Fibroblast of lung (primary cell): ENCODE results near the gene CDCA8. TPM values are rescaled to one million over a fixed set of nuclear protein-coding genes. Genes with fewer than 3 reads are reported as not detected.
A peak's percentile ranks its signal among the peaks of the same experiment; 100 is the strongest.
"Not testable (repeated sequence)": the region's sequence is repeated elsewhere in the genome, so short reads cannot be mapped to it uniquely, and the experiment has no call there.

ENCODE experiments used
- DNase-seq, 2 donors: peaks; one replicate each; pipeline versions ENCODE4 v3.0.0 to v3.0.0-alpha.2; 2010; ENCODE audit warnings: low read depth in 2 of 2
- H2AFZ ChIP-seq: 2 replicates; pipeline ENCODE4 v1.5.1; 2012; ENCODE audit warnings: low read length, control low read depth, inconsistent platforms
- H3K27ac ChIP-seq: 2 replicates; pipeline ENCODE4 v1.5.1; 2011; ENCODE audit warnings: low read length, control low read depth; ENCODE audit not compliant: insufficient read depth
- H3K27me3 ChIP-seq: 2 replicates; pipeline ENCODE4 v1.5.1; 2011; ENCODE audit warnings: mild to moderate bottlenecking, low read length; ENCODE audit not compliant: control insufficient read depth, insufficient read depth
- H3K36me3 ChIP-seq: 2 replicates; pipeline ENCODE4 v1.5.1; 2011; ENCODE audit warnings: low read length; ENCODE audit not compliant: control insufficient read depth, insufficient read depth
- H3K4me1 ChIP-seq: 2 replicates; pipeline ENCODE4 v1.5.1; 2011; ENCODE audit warnings: low read length; ENCODE audit not compliant: control insufficient read depth, insufficient read depth; ENCODE audit errors: extremely low read depth
- H3K4me2 ChIP-seq: 2 replicates; pipeline ENCODE4 v1.5.1; 2011; ENCODE audit warnings: low read length, control low read depth; ENCODE audit not compliant: insufficient read depth; ENCODE audit errors: extremely low read depth
- H3K4me3 ChIP-seq, 4 experiments: fragments of 200-600 bp in 1 of 4; sonication (generic) in 1 of 4; replicated peaks in 1 of 4; 2 replicates each; pipeline ENCODE4 v1.5.1; 2011 to 2016; ENCODE audit warnings: low read length in 4 of 4, low read depth in 3 of 4, mild to moderate bottlenecking in 3 of 4, control low read depth in 2 of 4, inconsistent platforms in 1 of 4, mixed read lengths in 1 of 4; ENCODE audit not compliant: insufficient read depth in 1 of 4; ENCODE audit errors: control extremely low read depth in 1 of 4
- H3K79me2 ChIP-seq: 2 replicates; pipeline ENCODE4 v1.5.1; 2012; ENCODE audit warnings: mild to moderate bottlenecking, low read length, inconsistent platforms; ENCODE audit not compliant: control insufficient read depth, insufficient read depth
- H3K9ac ChIP-seq: 2 replicates; pipeline ENCODE4 v1.5.1; 2011; ENCODE audit warnings: mild to moderate bottlenecking, low read length, control low read depth; ENCODE audit not compliant: insufficient read depth
- H3K9me3 ChIP-seq: 2 replicates; pipeline ENCODE4 v1.5.1; 2012; ENCODE audit warnings: low read depth, low read length; ENCODE audit not compliant: control insufficient read depth, insufficient read depth
- H4K20me1 ChIP-seq: 2 replicates; pipeline ENCODE4 v1.5.1; 2011; ENCODE audit warnings: low read length; ENCODE audit not compliant: control insufficient read depth, insufficient read depth; ENCODE audit errors: extremely low read depth
- CTCF ChIP-seq, 2 donors: IDR thresholded peaks in 1 of 2; conservative IDR thresholded peaks in 1 of 2; 1 replicate in 1 of 2; 2 replicates in 1 of 2; pipeline ENCODE4 v1.5.1; 2011 to 2012; ENCODE audit warnings: low read length in 2 of 2, control low read depth in 1 of 2, inconsistent platforms in 1 of 2, low read depth in 1 of 2, mild to moderate bottlenecking in 1 of 2
- EZH2 ChIP-seq: IDR thresholded peaks from 2 replicates; pipeline ENCODE4 v1.5.1; 2012; ENCODE audit warnings: low read length, control low read depth, mild to moderate bottlenecking; ENCODE audit errors: missing control alignments
- polyA plus RNA-seq, 2 donors: library from polyadenylated mRNA; depleted of rRNA in 1 of 2; stranded (reverse) in 1 of 2; unstranded in 1 of 2; fragments of >200 nt; gene quantifications; 2 replicates each; pipeline ENCODE4 v1.2.1, GENCODE V29; 2011 to 2012; ENCODE audit warnings: missing spikeins in 1 of 2
- total RNA-seq: library from RNA; depleted of rRNA; stranded (reverse); fragments of >200 nt; gene quantifications from 2 replicates; pipeline ENCODE4 v1.2.1, GENCODE V29; 2014

CDCA8 gene
- total and polyA plus RNA-seq, 2 donors (not counting 1 experiment from before 2014, with no cell fraction given) = 3.8 to 9.5 TPM

- peaks cover 14% of the 10 kb centered on the region for H3K79me2 ChIP-seq
- TF ChIP-seq CTCF (conservative IDR thresholded peaks at IDR 0.05 in 1 of 2, IDR thresholded peaks at IDR 0.05 in 1 of 2; ENCODE audit: low read depth in 1 of 2, low read length in 2 of 2) (no peak), EZH2 (no peak)
- H3K4me2 ChIP-seq = no peak overlapping the region
- H3K4me3 ChIP-seq = no peak overlapping the region
- no peaks in the 10 kb centered on the region for H3K9me3 ChIP-seq
- H3K9ac ChIP-seq = no peak overlapping the region
- H2AFZ ChIP-seq = no peak overlapping the region
- no peak overlapping the region for H3K27ac ChIP-seq
- peaks cover 12% of the 10 kb centered on the region for H3K36me3 ChIP-seq
- peaks cover 8% of the 10 kb centered on the region for H3K4me1 ChIP-seq
- no peak for DNase-seq
- no peaks in the 10 kb centered on the region for H4K20me1 ChIP-seq
- no peaks in the 10 kb centered on the region for H3K27me3 ChIP-seq
Observed at GRCh38 chr1:37685722-37686121, 6.6 kb upstream of the CDCA8 start.

GRCh38 chr1:37687764-37688163 lies 4.6 kb upstream of the CDCA8 start:
- not testable (repeated sequence) for H3K27ac ChIP-seq, H3K9ac ChIP-seq, H2AFZ ChIP-seq, H3K27me3 ChIP-seq, DNase-seq, H4K20me1 ChIP-seq, H3K9me3 ChIP-seq, H3K36me3 ChIP-seq, H3K4me2 ChIP-seq, H3K4me3 ChIP-seq
- Histone ChIP-seq H3K79me2 (peaks cover 28% of the 10 kb centered on the region), H3K4me1 (peaks cover 16% of the 10 kb centered on the region)

- Histone ChIP-seq H3K9ac (no peak overlapping the region), H3K36me3 (peaks cover 2% of the 10 kb centered on the region), H3K79me2 (peaks cover 40% of the 10 kb centered on the region), H3K4me1 (peaks cover 19% of the 10 kb centered on the region), H4K20me1 (no peaks in the 10 kb centered on the region), H2AFZ (no peak overlapping the region), H3K27me3 (no peaks in the 10 kb centered on the region), H3K27ac (no peak overlapping the region), H3K4me3 (peak overlapping the region in 3 of 4 experiments; percentile 43 to 87 (median 69)), H3K9me3 (no peaks in the 10 kb centered on the region), H3K4me2 (peak overlapping the region; percentile 45)
- TF ChIP-seq CTCF (conservative IDR thresholded peaks at IDR 0.05 in 1 of 2, IDR thresholded peaks at IDR 0.05 in 1 of 2; ENCODE audit: low read depth in 1 of 2, low read length in 2 of 2) (no peak), EZH2 (no peak)
- no peak for DNase-seq
Observed at GRCh38 chr1:37688926-37689325, 3.4 kb upstream of the CDCA8 start.
